HG02870 (cell line): Measurements from ENCODE around the gene GPR39.

Experiments used
- ATAC-seq: cut with Tn5 transposase; IDR thresholded peaks from one replicate; pipeline ENCODE4 v1.9.1; 2021; ENCODE audit warnings: mild to moderate bottlenecking, moderate library complexity; ENCODE audit not compliant: unreplicated experiment

The GPR39 gene

DNA sequence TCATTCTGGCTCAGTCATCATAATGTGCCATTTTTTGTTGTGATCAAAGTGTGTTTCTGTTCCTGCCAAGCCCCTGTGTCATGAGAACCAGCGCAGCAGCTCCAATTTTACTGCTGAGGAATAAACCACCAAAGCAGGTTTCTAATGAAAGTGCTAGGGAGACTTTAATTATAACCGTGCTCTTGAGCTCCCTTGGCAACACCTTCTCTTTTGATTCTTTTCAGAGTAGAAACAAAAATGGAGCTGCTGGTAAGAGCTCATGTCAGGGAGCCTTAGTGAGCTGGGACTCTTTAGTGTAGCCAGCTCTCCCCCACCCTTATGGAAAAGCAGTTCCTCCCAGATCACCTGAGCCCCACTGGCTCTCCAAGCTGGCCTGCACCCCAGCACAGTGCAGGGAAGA lies 179.1 kb downstream of the GPR39 start:
- no peak for ATAC-seq

GRCh38 chr2:132597166-132597565 lies 180.6 kb downstream of the GPR39 start:
- ATAC-seq: no peak

GRCh38 chr2:132597831-132598230 lies 181.2 kb downstream of the GPR39 start:
- ATAC-seq: no peak

- ATAC-seq: no peak
These were observed 181.9 kb downstream of the GPR39 start for GRCh38 chr2:132598536-132598935.

- ATAC-seq: no peak
These were observed 183.0 kb downstream of the GPR39 start for GRCh38 chr2:132599556-132599955.

- ATAC-seq: no peak
These were observed 188.0 kb downstream of the GPR39 start for GRCh38 chr2:132604561-132604960.

GRCh38 chr2:132605236-132606180 lies 188.9 kb downstream of the GPR39 start:
- no peak for ATAC-seq

- no peak for ATAC-seq
These were observed 190.0 kb downstream of the GPR39 start for GRCh38 chr2:132606649-132607048.

- ATAC-seq: no peak
These were observed 191.0 kb downstream of the GPR39 start for GRCh38 chr2:132607426-132608090.

DNA sequence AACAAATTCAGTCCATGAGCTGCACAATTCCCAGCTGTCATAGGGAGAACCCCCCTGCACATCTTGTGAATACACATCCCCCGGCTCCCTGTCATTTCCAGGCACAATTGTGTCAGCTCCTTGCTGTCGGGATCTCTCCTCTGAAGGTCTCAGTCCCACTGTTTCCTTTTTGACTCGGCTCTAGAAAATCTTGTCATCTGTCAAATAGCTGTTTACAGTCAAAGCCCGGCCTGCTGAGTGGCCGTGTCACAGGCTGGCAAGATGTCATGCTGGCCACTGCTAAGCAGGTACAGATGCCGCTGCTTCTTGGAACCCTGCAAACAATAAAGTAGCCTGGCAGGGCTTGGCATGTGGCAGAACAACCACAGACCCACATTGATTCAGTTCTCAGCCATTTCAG lies 191.7 kb downstream of the GPR39 start:
- ATAC-seq: no peak

GRCh38 chr2:132609101-132609890 lies 192.7 kb downstream of the GPR39 start:
- no peak for ATAC-seq

- no peak for ATAC-seq
These were observed 195.1 kb downstream of the GPR39 start for GRCh38 chr2:132611719-132612118.

- ATAC-seq: no peak
These were observed 198.9 kb downstream of the GPR39 start for GRCh38 chr2:132615329-132616085.

DNA sequence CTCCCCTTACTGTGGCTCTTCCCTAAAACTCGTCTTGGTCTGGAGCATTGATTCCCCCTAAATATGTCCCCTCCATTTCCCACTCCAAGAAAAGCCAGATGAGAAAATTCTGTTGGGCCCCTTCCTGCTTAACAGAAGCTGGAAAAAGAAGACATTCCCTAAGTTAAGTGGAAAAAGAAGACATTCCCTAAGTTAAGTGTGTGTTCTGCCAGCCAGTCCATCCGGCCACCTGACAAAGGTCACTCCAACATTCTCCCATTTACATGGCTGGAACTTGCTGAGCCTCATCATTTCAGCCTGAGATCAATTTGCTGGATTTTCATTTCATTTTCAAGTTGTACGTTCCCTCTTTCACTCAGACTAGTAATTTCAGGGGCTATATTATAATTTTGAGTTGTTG lies 201.4 kb downstream of the GPR39 start:
- ATAC-seq: no peak

DNA sequence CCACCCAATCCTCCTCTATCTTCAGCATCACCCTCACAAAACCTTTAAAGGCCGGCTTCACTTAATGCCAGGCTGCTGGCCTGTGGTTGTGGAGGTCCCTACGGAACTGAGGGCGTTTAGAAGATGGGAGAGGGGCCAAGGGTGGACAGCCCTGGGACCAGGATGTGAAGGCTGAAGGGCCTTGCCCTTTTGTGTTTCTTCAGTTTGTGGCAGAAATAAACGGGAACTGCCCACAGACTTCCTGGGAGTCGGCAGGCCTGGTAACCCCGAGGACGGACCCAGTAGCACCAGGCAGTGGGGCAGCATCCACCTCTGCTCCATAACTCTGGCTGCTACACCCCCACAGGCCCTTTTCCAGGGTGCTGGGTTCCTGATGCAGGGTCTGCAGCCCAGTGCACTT lies 202.1 kb downstream of the GPR39 start:
- no peak for ATAC-seq

- no peak for ATAC-seq
These were observed 203.5 kb downstream of the GPR39 start for GRCh38 chr2:132620115-132620514.

GRCh38 chr2:132621131-132621875 lies 204.7 kb downstream of the GPR39 start:
- ATAC-seq: no peak

DNA sequence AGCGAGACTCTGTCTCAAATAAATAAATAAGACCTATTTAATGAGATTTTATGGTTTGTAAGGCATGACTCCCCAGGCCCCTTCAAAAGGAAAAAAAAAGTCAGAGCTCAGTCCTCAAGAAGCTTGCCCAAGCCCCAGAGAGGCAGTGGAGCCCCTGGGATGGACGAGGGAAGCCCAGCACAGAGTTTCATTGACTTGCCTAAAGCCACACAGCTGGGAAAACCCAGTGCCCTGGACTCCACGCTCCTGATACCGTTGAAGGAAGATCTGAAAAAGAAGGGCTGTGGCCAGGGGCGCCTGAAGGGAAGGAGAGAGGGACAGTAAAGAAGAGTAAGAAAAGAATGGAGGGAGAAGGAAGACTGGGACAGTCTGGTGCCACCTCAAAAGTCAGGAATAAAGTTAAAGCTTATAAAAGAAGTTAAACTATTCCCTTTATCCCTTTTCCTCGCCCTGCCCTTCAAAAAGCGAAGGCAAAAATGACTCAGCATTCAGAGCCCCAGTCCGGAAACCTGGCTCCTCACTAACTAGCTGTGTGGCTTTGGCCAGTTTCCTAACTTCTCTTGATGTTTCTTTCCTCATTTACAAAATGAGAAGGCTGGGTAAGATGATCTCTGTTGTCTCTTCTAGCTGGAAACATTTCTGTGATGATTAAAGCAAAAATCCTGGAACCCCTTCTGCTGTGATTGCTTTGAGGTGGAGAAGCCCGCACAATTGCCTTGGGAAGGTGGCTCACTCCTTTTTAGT lies 206.7 kb downstream of the GPR39 start:
- ATAC-seq: no peak

GRCh38 chr2:132627536-132627935 lies 210.9 kb downstream of the GPR39 start:
- no peak for ATAC-seq
